ENCODE results near the gene TRERF1. TPM values are rescaled to one million over a fixed set of nuclear protein-coding genes. Genes with fewer than 3 reads are reported as not detected.

The TRERF1 gene
- polyA plus RNA-seq, 1 experiment: 3.5 TPM

GRCh38 chr6:42301986-42302385 lies 149.7 kb downstream of the TRERF1 start:
- TF ChIP-seq CTCF (IDR thresholded peaks at IDR 0.05; ENCODE audit: insufficient read depth, low read depth, low read length): no peak
- no peak for DNase-seq (ENCODE audit: low read depth)
- no peak overlapping the region for H3K4me3 ChIP-seq (ENCODE audit: low read depth, low read length)
- H3K36me3 ChIP-seq (ENCODE audit: control insufficient read depth, insufficient read depth, low read length): no peaks in the 10 kb centered on the region; the same call in 1 of the 2 replicates
- no peaks in the 10 kb centered on the region for H3K27me3 ChIP-seq (ENCODE audit: control insufficient read depth, insufficient read depth, low read length)
- CTCF ChIA-PET: interaction anchor here (1.4 to 3.4 kb wide), 2 partner anchors 41 to 122 kb away, joined by 8 to 10 read pairs; no protein-coding TSS in a partner anchor
- POLR2A ChIA-PET: no interaction called here

- H3K27me3 ChIP-seq (ENCODE audit: control insufficient read depth, insufficient read depth, low read length): no peaks in the 10 kb centered on the region
- ChIA-PET CTCF (interaction anchor here (0.6 to 3.4 kb wide), 4 partner anchors 40 to 247 kb away, joined by 3 to 10 read pairs (median 6); no protein-coding TSS in a partner anchor), POLR2A (no interaction called here)
- no peak for DNase-seq (ENCODE audit: low read depth)
- no peak for TF ChIP-seq CTCF (IDR thresholded peaks at IDR 0.05; ENCODE audit: insufficient read depth, low read depth, low read length)
- H3K36me3 ChIP-seq (ENCODE audit: control insufficient read depth, insufficient read depth, low read length): no peaks in the 10 kb centered on the region; the same call in 1 of the 2 replicates
- H3K4me3 ChIP-seq (ENCODE audit: low read depth, low read length): no peak overlapping the region
Observed at GRCh38 chr6:42300701-42301100, 151.0 kb downstream of the TRERF1 start.

- Histone ChIP-seq H3K36me3 (ENCODE audit: control insufficient read depth, insufficient read depth, low read length) (no peaks in the 10 kb centered on the region; the same call in 1 of the 2 replicates), H3K27me3 (ENCODE audit: control insufficient read depth, insufficient read depth, low read length) (no peaks in the 10 kb centered on the region), H3K4me3 (ENCODE audit: low read depth, low read length) (no peak overlapping the region)
- ChIA-PET POLR2A (no interaction called here), CTCF (interaction anchor here (3.4 kb wide), 1 partner anchor 39 kb away, joined by 10 read pairs; no protein-coding TSS in a partner anchor)
- DNase-seq (ENCODE audit: low read depth): no peak
- no peak for TF ChIP-seq CTCF (IDR thresholded peaks at IDR 0.05; ENCODE audit: insufficient read depth, low read depth, low read length)
Observed at GRCh38 chr6:42300185-42300584, 151.5 kb downstream of the TRERF1 start.

GRCh38 chr6:42297661-42298060 lies 154.1 kb downstream of the TRERF1 start:
- TF ChIP-seq CTCF (IDR thresholded peaks at IDR 0.05; ENCODE audit: insufficient read depth, low read depth, low read length): no peak
- Histone ChIP-seq H3K4me3 (ENCODE audit: low read depth, low read length) (no peak overlapping the region), H3K36me3 (ENCODE audit: control insufficient read depth, insufficient read depth, low read length) (no peaks in the 10 kb centered on the region; the same call in 1 of the 2 replicates), H3K27me3 (ENCODE audit: control insufficient read depth, insufficient read depth, low read length) (no peaks in the 10 kb centered on the region)
- no peak for DNase-seq (ENCODE audit: low read depth)
- POLR2A ChIA-PET: no interaction called here
- CTCF ChIA-PET: interaction anchor here (2.3 kb wide), 1 partner anchor 250 kb away, joined by 7 read pairs; no protein-coding TSS in a partner anchor

GRCh38 chr6:42296614-42297013 lies 155.1 kb downstream of the TRERF1 start:
- Histone ChIP-seq H3K4me3 (ENCODE audit: low read depth, low read length) (no peak overlapping the region), H3K36me3 (ENCODE audit: control insufficient read depth, insufficient read depth, low read length) (no peaks in the 10 kb centered on the region; the same call in 1 of the 2 replicates), H3K27me3 (ENCODE audit: control insufficient read depth, insufficient read depth, low read length) (no peaks in the 10 kb centered on the region)
- CTCF ChIA-PET: no interaction called here
- no peak for TF ChIP-seq CTCF (IDR thresholded peaks at IDR 0.05; ENCODE audit: insufficient read depth, low read depth, low read length)
- POLR2A ChIA-PET: no interaction called here
- no peak for DNase-seq (ENCODE audit: low read depth)
